CD4-positive, alpha-beta memory T cell (primary cell): ENCODE measurements around the gene TUBGCP2. TPM values are rescaled to one million over a fixed set of nuclear protein-coding genes. Genes with fewer than 3 reads are reported as not detected.

Experiments used
- CTCF ChIA-PET: fragments of 350-600 bp; sonication (Branson Sonifier 250); formaldehyde crosslinking; loops from one replicate; lab custom pipeline; 2021; ENCODE audit warnings: inconsistent platforms; ENCODE audit not compliant: partially characterized antibody; lab: Charles Lee
- POLR2A ChIA-PET: fragments of 350-600 bp; sonication (Branson Sonifier 250); formaldehyde crosslinking; loops from one replicate; lab custom pipeline; 2021; ENCODE audit not compliant: partially characterized antibody; lab: Charles Lee
- DNase-seq, 5 donors: peaks; one replicate each; pipeline versions ENCODE4 v3.0.0 to v3.0.0-alpha.2; 2020 to 2022; ENCODE audit warnings: mixed read lengths in 1 of 5
- H3K27ac ChIP-seq: one replicate; pipeline ENCODE4 v1.7.0; 2013; ENCODE audit warnings: low read depth, low read length
- H3K27me3 ChIP-seq: 2 replicates; pipeline ENCODE4 v1.7.0; 2013; ENCODE audit warnings: mild to moderate bottlenecking, low read length, moderate library complexity; ENCODE audit not compliant: insufficient read depth
- H3K36me3 ChIP-seq: 2 replicates; pipeline ENCODE4 v1.7.0; 2013; ENCODE audit warnings: mild to moderate bottlenecking, low read length, moderate library complexity; ENCODE audit not compliant: insufficient read depth
- H3K4me1 ChIP-seq: 2 replicates; pipeline ENCODE4 v1.7.0; 2013; ENCODE audit warnings: mild to moderate bottlenecking, low read length, moderate library complexity; ENCODE audit not compliant: insufficient read depth
- H3K4me3 ChIP-seq, 2 donors: one replicate each; pipeline ENCODE4 v1.7.0; 2013; ENCODE audit warnings: low read length in 2 of 2, mild to moderate bottlenecking in 1 of 2
- H3K9me3 ChIP-seq, 2 donors: one replicate each; pipeline ENCODE4 v1.7.0; 2013; ENCODE audit warnings: low read length in 2 of 2, control low read depth in 1 of 2; ENCODE audit not compliant: control insufficient read depth in 1 of 2
- H3K27ac Mint-ChIP-seq, 7 donors: one replicate each; pipeline ENCODE4 v1.8.0; 2020 to 2021; ENCODE audit warnings: mixed read lengths in 7 of 7, mild to moderate bottlenecking in 6 of 7, inconsistent platforms in 3 of 7, moderate library complexity in 3 of 7
- H3K27me3 Mint-ChIP-seq, 2 donors: one replicate each; pipeline ENCODE4 v1.8.0; 2020 to 2021; ENCODE audit warnings: mixed read lengths in 2 of 2
- H3K36me3 Mint-ChIP-seq, 2 donors: one replicate each; pipeline ENCODE4 v1.8.0; 2020 to 2021; ENCODE audit warnings: mixed read lengths in 2 of 2, inconsistent platforms in 1 of 2, mild to moderate bottlenecking in 1 of 2
- H3K4me1 Mint-ChIP-seq, 4 donors: one replicate each; pipeline ENCODE4 v1.8.0; 2020 to 2021; ENCODE audit warnings: mixed read lengths in 4 of 4, mild to moderate bottlenecking in 1 of 4
- H3K4me3 Mint-ChIP-seq, 8 donors: one replicate each; pipeline ENCODE4 v1.8.0; 2020 to 2021; ENCODE audit warnings: mixed read lengths in 8 of 8, mild to moderate bottlenecking in 7 of 8, moderate library complexity in 6 of 8, inconsistent platforms in 3 of 8
- H3K9me3 Mint-ChIP-seq, 8 donors: one replicate each; pipeline ENCODE4 v1.8.0; 2020 to 2021; ENCODE audit warnings: mixed read lengths in 8 of 8, mild to moderate bottlenecking in 5 of 8, inconsistent platforms in 3 of 8, moderate library complexity in 1 of 8
- intact Hi-C: fragments of 100-400 bp; cut with micrococcal nuclease; formaldehyde crosslinking; loops from one replicate; pipeline ENCODE4 v1.15.1; 2023
- polyA plus RNA-seq, 2 donors: library from polyadenylated mRNA; unstranded; fragments of 300-500 nt; fragmentation: Illumina TruSeq; gene quantifications; one replicate each; pipeline ENCODE4 v1.2.3, GENCODE V29; 2021
- total RNA-seq, 2 experiments: library from RNA; stranded (reverse); gene quantifications; one replicate each; pipeline ENCODE4 v1.2.3, GENCODE V29; 2021

The TUBGCP2 gene
- total and polyA plus RNA-seq, 4 experiments from 2014 or later: 14.1 to 74.0 (median 53.7) TPM

DNA sequence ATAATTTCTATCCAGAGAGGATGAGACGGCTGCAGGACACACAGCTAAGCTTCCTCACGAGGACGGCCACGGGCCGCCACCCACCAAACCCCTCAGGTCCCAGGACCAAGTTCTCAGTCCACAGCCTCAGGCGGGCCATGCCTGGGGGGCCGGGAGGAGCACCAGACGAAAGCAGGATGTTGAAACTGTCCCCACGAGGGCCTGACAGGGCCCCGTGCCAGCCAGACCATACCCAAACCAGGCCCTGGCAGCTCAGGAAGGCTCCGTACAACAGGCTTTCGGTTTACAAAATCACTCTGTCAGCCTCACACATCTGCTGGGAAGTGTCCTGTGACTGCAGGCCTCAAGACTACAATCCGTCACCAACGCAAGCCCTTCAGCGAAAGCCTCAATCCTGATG, 14.5 kb downstream of the TUBGCP2 start:
- DNase-seq: no peak
- POLR2A ChIA-PET: no interaction called here
- H3K27me3 Mint-ChIP-seq: no peaks in the 10 kb centered on the region
- intact Hi-C loops: no loop called here
- Histone ChIP-seq H3K27ac (no peak overlapping the region), H3K36me3 (peaks cover 67% of the 10 kb centered on the region), H3K9me3 (no peaks in the 10 kb centered on the region), H3K4me3 (no peak overlapping the region), H3K4me1 (no peaks in the 10 kb centered on the region), H3K27me3 (no peaks in the 10 kb centered on the region)
- H3K4me3 Mint-ChIP-seq: no peak overlapping the region
- peak overlapping the region in 1 of 7 donors; percentile 19 for H3K27ac Mint-ChIP-seq
- H3K9me3 Mint-ChIP-seq: no peaks in the 10 kb centered on the region
- H3K36me3 Mint-ChIP-seq: peaks cover 36 to 50% of the 10 kb centered on the region in 2 donors
- CTCF ChIA-PET: interaction anchor here (1.1 to 2.5 kb wide), 2 partner anchors 13 to 35 kb away, joined by 3 to 12 read pairs; no protein-coding TSS in a partner anchor
- no peaks in the 10 kb centered on the region for H3K4me1 Mint-ChIP-seq

GRCh38 chr10:133293810-133294119, 14.9 kb downstream of the TUBGCP2 start:
- Mint-ChIP-seq H3K4me3 (no peak overlapping the region), H3K36me3 (peaks cover 36 to 49% of the 10 kb centered on the region in 2 donors), H3K27ac (peak overlapping the region in 1 of 7 donors; percentile 57), H3K27me3 (no peaks in the 10 kb centered on the region), H3K4me1 (no peaks in the 10 kb centered on the region), H3K9me3 (no peaks in the 10 kb centered on the region)
- Histone ChIP-seq H3K27me3 (no peaks in the 10 kb centered on the region), H3K36me3 (peaks cover 65% of the 10 kb centered on the region), H3K4me1 (no peaks in the 10 kb centered on the region), H3K27ac (no peak overlapping the region), H3K4me3 (no peak overlapping the region), H3K9me3 (no peaks in the 10 kb centered on the region)
- POLR2A ChIA-PET: no interaction called here
- CTCF ChIA-PET: interaction anchor here (1.3 to 2.5 kb wide), 2 partner anchors 14 to 150 kb away, joined by 4 to 12 read pairs; no protein-coding TSS in a partner anchor
- DNase-seq: no peak
- intact Hi-C loops: no loop called here

DNA sequence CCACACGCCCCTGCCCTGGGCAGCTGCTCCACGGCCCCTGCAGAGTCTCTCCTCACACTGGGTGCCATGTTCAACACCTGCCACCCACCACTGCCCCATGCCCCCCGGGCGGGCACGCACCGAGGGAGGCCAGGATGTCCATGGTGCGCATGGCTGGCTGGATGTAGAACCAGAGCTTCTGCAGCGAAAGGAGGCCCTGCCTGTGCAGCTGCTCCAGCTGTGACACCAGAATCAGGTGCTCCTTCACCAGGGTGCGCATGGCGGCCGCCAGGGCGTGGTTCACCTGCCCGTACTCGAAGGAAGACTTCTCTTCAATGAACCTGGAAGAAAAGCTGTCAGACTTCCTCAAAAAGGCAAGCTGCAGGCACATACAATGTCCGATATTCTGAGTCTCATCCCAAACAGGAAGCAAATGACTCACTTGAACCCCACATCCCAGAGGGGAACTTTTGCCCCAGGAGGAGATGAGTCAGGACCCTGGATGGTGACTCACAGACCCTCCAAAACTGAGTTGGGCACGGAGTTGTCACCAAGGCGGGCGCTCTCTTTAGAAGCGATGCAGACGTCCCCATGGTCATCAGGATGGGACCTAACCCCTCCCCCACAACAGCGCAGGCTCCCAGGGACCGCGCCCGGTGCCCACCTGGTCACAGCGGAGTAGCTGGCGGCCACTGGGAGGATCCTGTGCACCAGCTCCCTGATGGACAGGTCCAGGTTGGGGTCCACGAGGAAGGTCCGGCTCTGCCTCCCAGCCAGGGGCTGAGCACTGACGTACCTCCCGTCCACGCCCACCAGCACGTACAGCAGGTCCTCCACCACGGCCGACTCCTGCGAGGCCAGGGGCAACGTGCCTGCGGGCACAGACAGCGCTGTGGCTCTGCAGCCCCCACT, 15.5 kb downstream of the TUBGCP2 start:
- no peaks in the 10 kb centered on the region for H3K9me3 ChIP-seq
- Mint-ChIP-seq H3K27me3 (no peaks in the 10 kb centered on the region), H3K27ac (no peak overlapping the region), H3K9me3 (no peaks in the 10 kb centered on the region), H3K4me3 (no peak overlapping the region), H3K36me3 (peaks cover 34 to 45% of the 10 kb centered on the region in 2 donors), H3K4me1 (no peaks in the 10 kb centered on the region)
- ChIA-PET CTCF (interaction anchor here (1.3 to 2.5 kb wide), 3 partner anchors 15 to 150 kb away, joined by 4 to 12 read pairs (median 4); no protein-coding TSS in a partner anchor), POLR2A (interaction anchor here (0.9 kb wide), 1 partner anchor 35 kb away, joined by 3 read pairs; no protein-coding TSS in a partner anchor)
- DNase-seq: no peak
- no peak overlapping the region for H3K27ac ChIP-seq
- H3K4me3 ChIP-seq: no peak overlapping the region
- peaks cover 65% of the 10 kb centered on the region for H3K36me3 ChIP-seq
- H3K27me3 ChIP-seq: no peaks in the 10 kb centered on the region
- intact Hi-C loops: no loop called here
- H3K4me1 ChIP-seq: no peaks in the 10 kb centered on the region

DNA sequence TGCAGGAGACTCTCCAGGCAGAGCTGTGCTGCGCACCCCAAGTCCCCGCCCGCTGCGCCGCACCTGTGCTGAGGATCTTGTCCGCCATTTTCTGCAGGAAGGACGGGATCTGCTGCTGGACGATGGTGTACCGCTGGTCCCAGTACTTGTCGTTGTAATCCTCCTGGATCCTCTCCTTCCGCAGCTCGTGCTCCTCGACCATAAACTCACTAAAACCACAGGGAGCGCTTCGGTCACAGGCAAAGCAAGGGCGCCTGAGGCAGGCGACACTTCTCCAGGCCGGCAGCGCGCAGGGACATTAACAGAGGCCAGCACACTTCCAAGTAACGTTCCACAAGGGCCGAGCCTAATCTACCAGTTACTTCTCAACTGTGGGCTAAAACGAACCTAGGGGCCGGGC, 18.9 kb downstream of the TUBGCP2 start:
- intact Hi-C loops: no loop called here
- Histone ChIP-seq H3K36me3 (peaks cover 61% of the 10 kb centered on the region), H3K4me3 (no peak overlapping the region), H3K9me3 (no peaks in the 10 kb centered on the region), H3K27me3 (no peaks in the 10 kb centered on the region), H3K27ac (no peak overlapping the region), H3K4me1 (no peaks in the 10 kb centered on the region)
- POLR2A ChIA-PET: no interaction called here
- H3K9me3 Mint-ChIP-seq: peaks cover 0 to 3% (median 0%) of the 10 kb centered on the region in 8 donors
- no peak overlapping the region for H3K27ac Mint-ChIP-seq
- CTCF ChIA-PET: interaction anchor here (0.7 kb wide), 1 partner anchor 18 kb away, joined by 3 read pairs; no protein-coding TSS in a partner anchor
- no peak overlapping the region for H3K4me3 Mint-ChIP-seq
- H3K4me1 Mint-ChIP-seq: peaks cover 0 to 11% (median 2%) of the 10 kb centered on the region in 4 donors
- no peaks in the 10 kb centered on the region for H3K27me3 Mint-ChIP-seq
- no peak for DNase-seq
- peaks cover 40 to 49% of the 10 kb centered on the region in 2 donors for H3K36me3 Mint-ChIP-seq

DNA sequence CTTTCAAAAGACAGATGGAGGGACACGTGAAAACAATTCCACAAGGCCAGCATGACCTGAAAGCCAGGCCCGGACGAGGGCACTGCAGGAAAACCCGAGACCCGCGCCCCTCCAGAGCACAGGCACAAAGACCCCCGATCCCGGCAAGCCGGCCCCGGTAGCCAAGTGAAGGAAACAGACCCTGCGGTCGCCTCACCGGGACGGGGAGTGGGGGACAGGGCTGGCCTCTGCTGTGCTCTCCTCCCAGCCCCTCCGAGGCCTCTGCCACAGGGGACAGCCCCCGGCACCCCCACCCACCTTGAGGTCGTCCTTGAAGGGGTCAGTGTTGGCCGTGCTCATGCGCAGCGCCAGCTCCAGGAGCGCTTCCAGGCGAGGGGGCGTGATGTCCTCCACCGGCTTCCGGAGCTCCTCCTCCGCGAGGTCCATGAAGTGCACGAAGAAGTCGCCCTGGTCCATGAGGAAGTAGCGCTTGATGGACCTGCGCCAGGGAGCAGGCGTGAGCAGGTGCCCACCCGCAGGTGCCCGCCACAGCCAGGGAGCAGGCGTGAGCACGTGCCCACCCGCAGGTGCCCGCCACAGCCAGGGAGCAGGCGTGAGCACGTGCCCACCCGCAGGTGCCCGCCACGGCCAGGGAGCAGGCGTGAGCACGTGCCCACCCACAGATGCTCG, 20.7 kb downstream of the TUBGCP2 start:
- ChIA-PET POLR2A (interaction anchor here (1.4 kb wide), 1 partner anchor 20 kb away, joined by 4 read pairs; no protein-coding TSS in a partner anchor), CTCF (no interaction called here)
- Histone ChIP-seq H3K4me1 (no peaks in the 10 kb centered on the region), H3K9me3 (no peaks in the 10 kb centered on the region), H3K27me3 (no peaks in the 10 kb centered on the region), H3K27ac (no peak overlapping the region), H3K4me3 (no peak overlapping the region), H3K36me3 (peaks cover 58% of the 10 kb centered on the region)
- DNase-seq: no peak
- H3K36me3 Mint-ChIP-seq: peaks cover 46 to 48% of the 10 kb centered on the region in 2 donors
- intact Hi-C loops: no loop called here
- no peak overlapping the region for H3K27ac Mint-ChIP-seq
- no peak overlapping the region for H3K4me3 Mint-ChIP-seq
- no peaks in the 10 kb centered on the region for H3K27me3 Mint-ChIP-seq
- peaks cover 0 to 11% (median 2%) of the 10 kb centered on the region in 4 donors for H3K4me1 Mint-ChIP-seq
- H3K9me3 Mint-ChIP-seq: peaks cover 0 to 3% (median 0%) of the 10 kb centered on the region in 8 donors

DNA sequence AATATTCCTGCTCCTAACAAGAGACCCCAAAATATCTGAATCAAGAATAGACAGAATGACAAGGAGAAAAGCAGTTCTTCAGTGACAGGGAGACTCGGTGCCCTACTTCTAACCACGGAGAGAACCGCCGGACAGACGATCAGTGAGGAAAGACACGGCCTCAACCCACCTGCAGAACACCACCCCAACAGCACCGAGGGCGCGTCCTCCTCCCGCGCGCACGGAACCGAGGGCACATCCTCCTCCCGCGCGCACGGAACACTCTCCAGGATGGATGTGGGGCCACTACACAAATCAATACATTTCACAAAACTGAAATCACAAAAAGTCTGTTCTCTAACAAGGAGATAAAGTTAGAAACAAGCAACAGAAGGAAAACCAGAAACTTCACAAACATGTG, 22.3 kb downstream of the TUBGCP2 start:
- H3K4me3 ChIP-seq: no peak overlapping the region
- no peaks in the 10 kb centered on the region for H3K27me3 ChIP-seq
- H3K36me3 ChIP-seq: peaks cover 65% of the 10 kb centered on the region
- peaks cover 0 to 3% (median 0%) of the 10 kb centered on the region in 8 donors for H3K9me3 Mint-ChIP-seq
- no peak overlapping the region for H3K27ac ChIP-seq
- H3K4me1 Mint-ChIP-seq: peaks cover 0 to 11% (median 2%) of the 10 kb centered on the region in 4 donors
- ChIA-PET CTCF (no interaction called here), POLR2A (no interaction called here)
- intact Hi-C loops: no loop called here
- H3K4me1 ChIP-seq: no peaks in the 10 kb centered on the region
- no peaks in the 10 kb centered on the region for H3K27me3 Mint-ChIP-seq
- peaks cover 53 to 59% of the 10 kb centered on the region in 2 donors for H3K36me3 Mint-ChIP-seq
- no peaks in the 10 kb centered on the region for H3K9me3 ChIP-seq
- peak overlapping the region in 3 of 7 donors; percentile 30 to 64 (median 37) for H3K27ac Mint-ChIP-seq
- no peak for DNase-seq
- H3K4me3 Mint-ChIP-seq: no peak overlapping the region

DNA sequence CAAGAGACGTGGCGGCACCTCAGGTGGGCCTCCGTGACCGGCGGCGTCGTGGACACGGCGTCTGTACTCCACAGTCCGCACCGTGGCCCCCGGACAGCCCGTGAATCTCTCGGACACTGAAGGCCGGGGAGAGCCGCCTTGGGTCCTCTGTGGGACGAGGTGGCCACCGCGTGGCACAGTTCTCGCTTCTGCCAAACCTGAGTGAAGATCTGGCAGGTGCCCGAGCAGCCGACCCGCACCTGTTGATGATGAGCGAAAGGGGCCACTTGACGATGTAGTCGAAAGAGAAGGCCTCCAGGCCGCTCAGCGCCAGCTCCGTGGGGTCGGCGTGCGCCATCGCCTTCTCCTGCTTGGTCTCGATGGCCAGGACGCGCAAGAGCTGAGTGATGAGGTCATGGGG, 23.5 kb downstream of the TUBGCP2 start:
- POLR2A ChIA-PET: no interaction called here
- no peak overlapping the region for H3K27ac Mint-ChIP-seq
- H3K36me3 Mint-ChIP-seq: peaks cover 47 to 56% of the 10 kb centered on the region in 2 donors

More for the DNA sequence above, 23.5 kb downstream of the TUBGCP2 start:
- H3K27me3 Mint-ChIP-seq: no peaks in the 10 kb centered on the region
- H3K9me3 ChIP-seq: no peaks in the 10 kb centered on the region
- no peak overlapping the region for H3K4me3 ChIP-seq
- intact Hi-C loops: no loop called here
- H3K27me3 ChIP-seq: no peaks in the 10 kb centered on the region
- peaks cover 0 to 3% (median 0%) of the 10 kb centered on the region in 8 donors for H3K9me3 Mint-ChIP-seq
- H3K4me1 Mint-ChIP-seq: peaks cover under 1 to 11% (median 2%) of the 10 kb centered on the region in 4 donors
- H3K36me3 ChIP-seq: peaks cover 64% of the 10 kb centered on the region
- no peak for DNase-seq
- CTCF ChIA-PET: no interaction called here
- no peaks in the 10 kb centered on the region for H3K4me1 ChIP-seq
- H3K4me3 Mint-ChIP-seq: no peak overlapping the region
- no peak overlapping the region for H3K27ac ChIP-seq
